K562 treated with DMSO at 1 percent for 48 hours (cell line): ENCODE results near the gene PNPO. TPM values are rescaled to one million over a fixed set of nuclear protein-coding genes. Genes with fewer than 3 reads are reported as not detected.

ENCODE experiments used
- total RNA-seq: library from RNA; unstranded; fragments of 300-600 nt; gene quantifications from 2 replicates; pipeline ENCODE4 v1.2.3, GENCODE V29; 2022; ENCODE audit warnings: low replicate concordance; ENCODE audit errors: extremely low read depth

Gene PNPO
- not detected in 2 replicates for total RNA-seq

DNA sequence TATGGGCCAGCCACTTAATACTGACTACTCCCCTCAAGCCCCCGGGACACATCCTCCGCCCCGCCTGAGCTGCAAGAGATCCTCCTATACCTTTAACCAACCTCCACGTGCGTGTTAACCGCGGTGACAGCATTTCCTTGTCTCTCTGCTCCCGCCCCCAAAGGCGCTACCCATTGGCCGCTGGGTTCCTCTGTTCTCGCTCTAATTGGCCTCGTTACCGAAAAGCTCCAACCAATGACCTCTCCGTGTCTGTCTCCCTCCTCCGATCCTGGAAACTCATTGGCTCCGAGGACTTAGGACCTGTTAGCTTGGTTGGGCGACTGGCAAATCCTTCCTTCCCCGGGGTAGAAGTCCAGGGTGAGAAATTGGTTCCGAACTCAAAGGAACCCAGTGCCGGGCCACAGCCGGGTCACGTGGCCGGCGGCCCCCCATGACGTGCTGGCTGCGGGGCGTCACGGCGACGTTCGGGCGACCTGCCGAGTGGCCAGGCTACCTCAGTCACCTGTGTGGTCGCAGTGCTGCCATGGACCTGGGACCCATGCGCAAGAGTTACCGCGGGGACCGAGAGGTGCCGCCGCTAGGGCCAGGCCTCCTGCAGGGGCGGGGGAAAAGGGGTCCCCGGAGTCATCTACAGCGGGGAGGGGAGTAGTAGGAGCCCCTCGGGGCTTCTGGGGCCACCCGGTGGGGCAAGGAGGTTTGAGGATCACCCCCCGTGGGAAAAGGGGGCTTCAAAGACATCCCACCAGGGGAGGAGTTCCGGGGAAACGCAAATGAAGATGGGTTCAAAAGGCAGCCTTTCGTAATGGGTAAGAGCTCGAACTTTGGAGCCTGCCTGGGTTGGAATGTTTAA, at the start of gene PNPO:
PNPO (plus strand) TSS at position 326 of the 850 bp plus-strand sequence; CDS start at position 431, 105 bp downstream.

DNA sequence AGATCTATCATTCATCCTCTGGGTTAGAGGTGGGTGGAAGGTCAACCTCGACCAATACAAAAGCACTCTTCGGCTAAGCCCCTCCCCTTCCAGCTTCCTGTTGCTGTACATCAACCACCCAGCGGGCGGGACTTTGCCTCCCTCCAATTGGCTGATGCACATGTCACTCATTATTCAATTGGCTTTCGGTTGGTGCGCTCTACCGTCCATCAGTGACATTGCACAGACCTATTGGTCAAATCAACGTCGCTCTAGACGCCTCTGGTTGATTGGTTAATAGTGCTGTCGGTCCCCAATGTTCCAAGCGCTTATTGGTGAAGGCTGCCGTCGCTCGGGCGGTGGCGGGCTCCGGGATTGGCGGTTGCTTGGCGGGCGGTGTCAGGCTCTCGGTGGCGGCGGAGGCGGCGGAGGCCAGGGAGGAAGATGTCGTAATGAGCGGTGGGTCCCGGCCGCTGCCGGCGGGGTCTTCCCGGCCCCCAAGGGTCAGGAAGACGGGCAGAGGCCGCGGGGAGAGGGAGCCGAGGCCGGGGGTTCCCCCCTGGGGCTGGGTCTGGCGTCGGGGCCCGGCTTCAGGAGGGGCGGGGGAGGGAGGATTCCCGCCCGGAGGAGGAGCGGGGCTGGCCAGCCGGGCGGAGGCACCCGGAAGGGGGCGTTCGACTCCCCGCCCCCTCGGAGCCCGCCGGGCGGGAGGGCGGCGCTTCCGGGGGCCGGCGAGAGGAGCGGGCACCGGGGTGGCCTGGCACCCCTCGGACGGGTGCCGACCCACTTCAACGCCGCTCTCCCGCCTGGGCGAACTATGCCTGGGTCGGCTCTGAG, 45.3 kb upstream of the PNPO start, which contains the start of gene SP2:
SP2 (plus strand) TSS at position 381 of the 816 bp plus-strand sequence; CDS start at position 432, 51 bp downstream.

DNA sequence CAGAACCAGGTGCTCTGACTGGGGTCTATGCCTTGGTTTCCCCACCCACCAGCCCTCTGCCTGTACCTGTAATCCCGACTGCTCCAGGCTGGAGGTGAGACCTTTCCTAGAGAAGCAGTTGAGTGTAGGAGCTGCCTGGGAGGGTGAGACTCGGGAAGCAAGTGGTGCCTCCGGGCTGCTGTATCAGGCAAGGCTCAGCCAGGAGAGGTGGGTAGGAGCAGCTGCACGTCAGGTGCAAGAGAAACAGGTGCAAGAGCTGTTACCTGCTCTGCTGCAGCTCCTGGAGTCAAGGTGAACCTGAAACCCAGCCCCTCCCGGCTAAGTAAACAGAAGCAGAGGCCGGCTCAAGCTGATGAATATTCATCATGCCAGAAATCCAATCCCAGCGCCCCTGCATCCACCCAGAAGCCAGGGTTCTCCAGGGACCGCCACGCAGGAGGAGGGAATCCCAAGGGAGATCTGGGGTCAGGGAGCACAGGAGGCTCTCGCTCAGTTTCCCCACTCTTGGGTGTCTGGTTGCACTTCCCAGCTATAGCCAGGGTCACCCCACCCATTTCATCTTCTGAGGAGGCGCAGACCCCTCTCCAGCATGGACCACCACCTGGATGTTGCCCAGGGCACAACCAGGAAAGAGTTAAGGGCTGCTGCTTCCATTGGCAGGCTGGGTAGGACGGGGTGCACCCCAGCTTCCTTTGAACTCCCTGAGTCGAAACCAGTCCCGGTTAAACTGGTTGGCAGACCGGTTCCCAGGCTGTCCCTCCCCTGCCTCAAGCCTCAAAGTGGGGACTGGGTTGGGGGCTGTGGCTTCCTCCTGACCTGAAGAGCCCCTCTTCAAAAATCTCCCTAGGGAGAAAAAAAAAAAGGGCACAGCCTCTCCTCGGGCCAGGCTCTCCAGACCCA, 16.5 kb downstream of the PNPO start, which contains the start of gene PRR15L:
PRR15L (minus strand) TSS at position 293 of the 900 bp plus-strand sequence. CDS start 4,649 bp downstream, outside the sequence.

DNA sequence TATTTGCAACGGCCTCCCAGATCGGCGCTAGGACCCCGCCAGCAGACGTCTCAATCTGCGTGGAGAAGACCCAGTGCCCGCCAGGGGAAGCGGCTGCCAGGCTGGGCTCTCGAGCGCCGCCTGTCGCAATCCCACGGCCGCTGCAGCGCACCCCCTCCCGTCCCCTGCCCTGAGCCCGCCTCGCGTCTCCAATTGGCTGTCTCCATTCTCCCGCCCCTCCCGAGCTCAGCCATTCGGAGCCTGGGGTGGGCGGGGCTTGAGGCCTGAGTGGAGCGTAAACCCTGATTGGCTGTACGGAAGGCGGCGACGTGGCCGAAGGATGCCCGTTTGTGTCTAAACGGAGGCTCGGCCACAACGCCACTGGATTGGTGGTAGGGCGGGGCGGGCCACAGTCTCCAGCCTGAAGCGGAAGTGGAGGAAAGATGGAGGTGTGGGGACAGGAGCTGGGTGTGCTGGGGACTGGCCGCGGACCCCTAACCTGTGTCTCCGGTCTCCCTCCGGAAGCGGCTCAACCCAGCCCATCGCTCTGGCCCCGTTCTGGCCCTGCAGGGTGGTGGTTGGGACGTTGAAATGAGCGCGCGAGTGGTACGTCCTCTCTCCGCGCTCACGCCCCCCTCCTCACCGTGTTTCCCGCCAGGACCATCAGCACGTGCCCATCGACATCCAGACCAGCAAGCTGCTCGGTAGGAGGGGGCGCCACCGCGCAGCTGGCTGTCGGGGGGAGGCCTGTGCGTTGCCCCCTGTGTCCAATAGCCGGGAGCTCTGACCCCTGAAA, 29.5 kb downstream of the PNPO start, which contains the start of gene CDK5RAP3:
CDK5RAP3 (plus strand) TSS at position 389 of the 775 bp plus-strand sequence; CDS start at position 423, 34 bp downstream.

Other genes starting within 250 kb of the PNPO start
- not detected in 2 replicates for gene TBKBP1, start 247.4 kb upstream of the PNPO start, total RNA-seq
- not detected in 2 replicates for gene TBX21, start 208.3 kb upstream of the PNPO start, total RNA-seq
- not detected in 2 replicates for gene OSBPL7, start 119.8 kb upstream of the PNPO start, total RNA-seq
- not detected in 2 replicates for gene MRPL10, start 110.0 kb upstream of the PNPO start, total RNA-seq
- not detected in 2 replicates for gene LRRC46, start 109.9 kb upstream of the PNPO start, total RNA-seq
- not detected in 2 replicates for gene SCRN2, start 100.3 kb upstream of the PNPO start, total RNA-seq
- gene SP6, start 90.4 kb upstream of the PNPO start, total RNA-seq = not detected in 2 replicates
- not detected in 2 replicates for gene SP2, start 45.3 kb upstream of the PNPO start, total RNA-seq
- gene PRR15L, start 16.3 kb downstream of the PNPO start, total RNA-seq = not detected in 2 replicates
- gene CDK5RAP3, start 29.5 kb downstream of the PNPO start, total RNA-seq = not detected in 2 replicates
- gene COPZ2, start 96.2 kb downstream of the PNPO start, total RNA-seq = not detected in 2 replicates
- gene NFE2L1, start 106.8 kb downstream of the PNPO start, total RNA-seq = 109 and 493 TPM in 2 replicates
- gene CBX1, start 159.9 kb downstream of the PNPO start, total RNA-seq = not detected in 2 replicates
- gene SNX11, start 166.2 kb downstream of the PNPO start, total RNA-seq = not detected in 2 replicates